ENCODE measurements around the gene SERPINI1. TPM values are rescaled to one million over a fixed set of nuclear protein-coding genes. Genes with fewer than 3 reads are reported as not detected.

The SERPINI1 gene
- total and polyA plus RNA-seq, 2 of the 8 experiments (the other 6 are each of a cell fraction or from before 2014, with no cell fraction given): 5.3 to 9.9 TPM

DNA sequence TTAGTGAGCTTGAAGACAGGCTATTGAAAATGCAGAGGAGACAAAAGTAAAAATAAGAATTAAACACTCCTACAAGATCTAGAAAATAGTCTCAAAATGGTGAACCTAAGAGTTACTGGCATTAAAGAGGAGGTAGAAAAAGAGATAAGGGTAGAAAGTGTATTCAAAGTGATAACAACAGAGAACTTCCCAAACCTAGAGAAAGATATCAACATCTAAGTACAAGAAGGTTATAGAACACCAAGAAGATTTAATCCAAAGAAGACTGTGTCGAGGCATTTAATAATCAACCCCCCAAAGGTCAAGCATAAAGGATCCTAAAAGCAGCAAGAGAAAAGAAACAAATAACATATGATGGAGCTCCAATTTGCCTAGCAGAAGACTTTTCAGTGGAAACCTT, 24.1 kb upstream of the SERPINI1 start:
- H2AK5ac ChIP-seq (ENCODE audit: low read depth, low read length): no peak overlapping the region
- no peak overlapping the region for H2BK120ac ChIP-seq (replicated peaks; ENCODE audit: low read depth, low read length)
- no peak overlapping the region for H3K23ac ChIP-seq (ENCODE audit: insufficient read length)
- H3K79me1 ChIP-seq (ENCODE audit: low read depth, low read length): peaks cover 2% of the 10 kb centered on the region
- no peak overlapping the region for H2AFZ ChIP-seq (ENCODE audit: low read length)
- no peak overlapping the region for H4K91ac ChIP-seq (replicated peaks; ENCODE audit: insufficient read length, low read length)
- H4K5ac ChIP-seq (ENCODE audit: insufficient read length, low read depth, low read length): no peak overlapping the region
- no peak overlapping the region for H4K8ac ChIP-seq (ENCODE audit: extremely low read depth, insufficient read depth, low read length)
- peaks cover 2 to 22% (median 8%) of the 10 kb centered on the region in 4 experiments; a peak in 7 of 8 replicates for H3K36me3 ChIP-seq (ENCODE audit: control insufficient read depth in 2 of 4, insufficient read depth in 4 of 4, low read length in 3 of 4)
- H2BK20ac ChIP-seq (ENCODE audit: low read length): no peak overlapping the region
- no peak overlapping the region for H2BK5ac ChIP-seq (ENCODE audit: low read depth, low read length)
- peaks cover 0 to 88% of the 10 kb centered on the region in 2 experiments; a peak in 3 of 4 replicates for H3K79me2 ChIP-seq (ENCODE audit: control insufficient read depth in 1 of 2, insufficient read depth in 2 of 2, low read length in 2 of 2)
- no peak overlapping the region for H3K56ac ChIP-seq (replicated peaks; ENCODE audit: insufficient read length, low read depth, low read length)
- no peak overlapping the region for H3K18ac ChIP-seq (ENCODE audit: extremely low read depth, low read length)
- FAIRE-seq (no peak), DNase-seq (ENCODE audit: low read depth in 1 of 2, low spot score in 2 of 2) (no peak)
- 100% methylated on average over 1 of the region's 1 CpG; no CpG with 5 or more reads in 1 of the 2 experiments for WGBS, 2 experiments (ENCODE audit: extremely low coverage in 1 of 2, insufficient coverage in 1 of 2, insufficient read length in 1 of 2, insufficient replicate concordance in 2 of 2, low coverage in 1 of 2, low lambda C conversion rate in 2 of 2, missing lambda C conversion rate in 1 of 2)
- no peak overlapping the region for H3K9ac ChIP-seq (replicated peaks in 1 of 4; ENCODE audit: extremely low read depth in 1 of 4, low read depth in 3 of 4, low read length in 3 of 4)
- H4K20me1 ChIP-seq (replicated peaks in 1 of 2; ENCODE audit: control insufficient read depth in 1 of 2, insufficient read depth in 2 of 2, low read length in 2 of 2): no peaks in the 10 kb centered on the region
- ChIA-PET CTCF (ENCODE audit: partially characterized antibody) (interaction anchor here (0.8 to 2.3 kb wide), 2 partner anchors 24 to 303 kb away, joined by 3 to 4 read pairs; partner anchors contain the start of gene SERPINI1), POLR2A (ENCODE audit: partially characterized antibody) (no interaction called here)
- H3K23me2 ChIP-seq (ENCODE audit: low read depth, low read length): no peaks in the 10 kb centered on the region
- H3K4me1 ChIP-seq (replicated peaks in 1 of 4; ENCODE audit: control insufficient read depth in 3 of 4, insufficient read depth in 4 of 4, low read length in 3 of 4): no peaks in the 10 kb centered on the region
- no peak overlapping the region for H3K4me3 ChIP-seq (ENCODE audit: extremely low read depth in 1 of 4, insufficient read depth in 2 of 4, low read depth in 3 of 4, low read length in 4 of 4)
- H3K4me2 ChIP-seq (ENCODE audit: insufficient read depth in 1 of 2, low read depth in 2 of 2, low read length in 2 of 2): no peak overlapping the region
- no peaks in the 10 kb centered on the region for H3K27me3 ChIP-seq (replicated peaks in 1 of 4; ENCODE audit: control insufficient read depth in 3 of 4, extremely low read depth in 1 of 4, insufficient read depth in 3 of 4, low read length in 3 of 4)
- no peak overlapping the region for H3K4ac ChIP-seq (replicated peaks; ENCODE audit: insufficient read length, low read depth, low read length)
- no peak overlapping the region for H2BK15ac ChIP-seq (ENCODE audit: low read length)
- H3K9me3 ChIP-seq (ENCODE audit: insufficient read depth in 2 of 2, low read depth in 1 of 2, low read length in 1 of 2): no peaks in the 10 kb centered on the region
- no peak overlapping the region for H2BK12ac ChIP-seq (ENCODE audit: low read depth, low read length)
- H3K27ac ChIP-seq (ENCODE audit: low read depth, low read length): no peak overlapping the region
- no peak overlapping the region for H3K14ac ChIP-seq (ENCODE audit: insufficient read length)
- no peak for TF ChIP-seq YY1 (IDR thresholded peaks at IDR 0.05; ENCODE audit: low read depth, low read length)

All from H1 (cell line).